GM10248 (cell line): ENCODE data around the gene PDHB.

Experiments used
- CTCF ChIA-PET: fragments of 300-600 bp; sonication (Branson Sonifier 250); formaldehyde crosslinking; extraction: SDS; loops from one replicate; lab custom pipeline; 2021; ENCODE audit warnings: antibody characterized with exemption; lab: Yijun Ruan, JAX
- POLR2A ChIA-PET: fragments of 350-650 bp; sonication (Branson Sonifier 250); formaldehyde crosslinking; extraction: SDS; loops from one replicate; lab custom pipeline; 2020; ENCODE audit warnings: antibody characterized with exemption; lab: Yijun Ruan, JAX
- DNase-seq: peaks from one replicate; pipeline ENCODE4 v3.0.0; 2012; ENCODE audit errors: extremely low spot score
- CTCF ChIP-seq: IDR thresholded peaks from 2 replicates; pipeline ENCODE4 v1.5.1; 2012; ENCODE audit warnings: mild to moderate bottlenecking, low read depth; ENCODE audit errors: extremely low read depth, missing control alignments, control extremely low read depth

PDHB gene

GRCh38 chr3:58387650-58388546, 45.7 kb downstream of the PDHB start:
- CTCF ChIA-PET, result interaction anchor here (0.7 to 1.5 kb wide), 6 partner anchors 10 to 200 kb away, joined by 3 to 7 read pairs (median 4); partner anchors contain the start of genes HTD2 and RPP14
- DNase-seq, result no peak
- no peak for TF ChIP-seq CTCF
- POLR2A ChIA-PET, result no interaction called here

DNA sequence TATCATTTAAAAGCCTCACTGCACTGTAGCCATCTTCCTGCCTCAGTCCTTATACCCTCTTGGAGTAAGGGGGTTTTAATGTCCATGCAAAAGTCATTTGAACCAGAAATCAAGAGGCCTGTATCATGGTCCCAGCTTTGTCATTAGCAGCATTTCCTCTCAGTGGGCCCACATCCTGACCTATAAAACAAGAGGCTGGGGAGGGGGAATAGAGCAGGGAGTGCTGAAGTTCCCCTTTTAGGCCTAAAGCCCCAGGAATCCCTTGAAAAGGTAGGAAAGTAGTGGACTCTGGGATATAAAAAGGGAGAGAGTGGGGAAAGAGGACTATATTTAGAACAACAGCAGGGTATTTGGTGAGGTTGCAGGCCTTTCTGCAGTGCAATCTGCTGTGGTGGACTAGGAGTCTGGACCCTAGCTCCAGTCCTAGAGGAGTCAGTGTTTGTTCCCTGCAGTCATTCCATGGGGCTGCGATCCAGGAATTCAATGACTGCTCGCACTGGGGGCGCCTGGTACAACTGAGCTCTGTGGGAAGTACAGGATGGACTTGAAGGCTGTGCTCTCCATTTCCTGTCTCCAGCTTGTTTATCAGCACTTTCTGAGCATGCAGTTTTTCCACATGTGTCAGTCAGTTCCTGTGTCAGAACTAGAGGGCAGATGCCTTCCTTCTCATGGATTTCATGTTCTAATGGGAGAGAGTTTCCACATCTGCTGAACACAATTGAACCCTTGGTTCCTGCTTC, 46.8 kb downstream of the PDHB start:
- no peak for DNase-seq
- POLR2A ChIA-PET, result no interaction called here
- no peak for TF ChIP-seq CTCF
- CTCF ChIA-PET, result interaction anchor here (0.7 to 1.3 kb wide), 3 partner anchors 8 to 199 kb away, joined by 3 to 4 read pairs (median 4); partner anchors contain the start of genes HTD2 and RPP14

DNA sequence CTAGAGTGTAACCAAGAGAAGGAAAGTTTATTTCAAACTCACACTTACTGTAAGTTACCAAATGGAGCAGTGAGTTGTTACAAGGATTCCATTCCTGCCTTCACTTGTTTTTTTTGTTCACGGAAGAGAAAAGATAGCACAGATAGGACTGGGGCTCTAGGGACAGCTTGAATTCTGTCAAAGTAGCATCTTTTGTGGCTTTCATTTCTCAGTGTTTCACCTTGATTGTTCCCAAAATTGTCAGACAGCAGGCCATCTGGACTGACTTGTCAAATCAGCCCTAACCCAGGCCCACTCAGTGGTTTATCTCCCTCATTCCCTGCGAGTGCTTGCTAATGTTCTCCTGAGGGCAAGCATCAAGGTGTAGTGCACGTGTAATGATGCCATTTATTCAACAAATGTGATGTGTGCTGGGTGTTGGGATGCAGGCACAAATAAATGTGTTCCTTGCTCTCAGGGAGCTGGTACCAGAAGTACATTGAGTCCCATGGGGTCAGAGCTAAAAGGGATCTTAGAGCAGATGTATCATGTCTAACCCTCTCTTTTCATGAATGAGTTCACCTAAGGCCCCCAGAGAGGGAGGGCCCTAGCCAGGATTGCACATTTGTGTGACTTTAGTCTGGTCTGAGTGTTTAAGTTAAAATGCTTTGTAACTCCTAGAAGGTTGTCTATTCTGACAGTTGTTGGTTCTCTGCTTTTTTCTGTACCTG, 49.1 kb downstream of the PDHB start:
- TF ChIP-seq CTCF, result no peak
- no peak for DNase-seq
- ChIA-PET CTCF (interaction anchor here (0.7 to 1.5 kb wide), 3 partner anchors 11 to 78 kb away, joined by 3 to 5 read pairs (median 3); partner anchors contain the start of genes HTD2 and RPP14), POLR2A (no interaction called here)

DNA sequence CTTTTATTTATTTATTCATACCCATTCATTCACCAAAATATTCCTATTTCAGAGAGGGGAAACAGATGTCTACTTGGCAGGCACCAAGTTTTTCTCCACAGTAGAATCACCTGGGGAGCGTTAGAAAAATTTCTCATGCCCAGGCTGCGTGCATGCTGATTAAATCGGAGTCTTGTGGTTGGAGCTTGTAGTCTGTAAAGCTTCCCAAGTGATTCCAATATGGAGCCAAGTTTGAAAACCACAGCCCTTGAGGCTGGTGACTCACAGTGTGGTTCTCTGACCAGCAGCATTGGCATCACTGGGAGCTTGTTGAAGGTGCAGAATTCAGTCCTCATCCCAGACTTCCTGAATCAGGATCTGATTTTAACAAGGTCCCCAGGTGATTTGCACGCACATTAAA, 49.7 kb downstream of the PDHB start:
- no peak for TF ChIP-seq CTCF
- DNase-seq, result no peak
- POLR2A ChIA-PET, result no interaction called here
- CTCF ChIA-PET, result interaction anchor here (0.7 to 1.5 kb wide), 2 partner anchors 26 to 77 kb away, joined by 3 to 5 read pairs; partner anchors contain the start of genes HTD2 and RPP14

DNA sequence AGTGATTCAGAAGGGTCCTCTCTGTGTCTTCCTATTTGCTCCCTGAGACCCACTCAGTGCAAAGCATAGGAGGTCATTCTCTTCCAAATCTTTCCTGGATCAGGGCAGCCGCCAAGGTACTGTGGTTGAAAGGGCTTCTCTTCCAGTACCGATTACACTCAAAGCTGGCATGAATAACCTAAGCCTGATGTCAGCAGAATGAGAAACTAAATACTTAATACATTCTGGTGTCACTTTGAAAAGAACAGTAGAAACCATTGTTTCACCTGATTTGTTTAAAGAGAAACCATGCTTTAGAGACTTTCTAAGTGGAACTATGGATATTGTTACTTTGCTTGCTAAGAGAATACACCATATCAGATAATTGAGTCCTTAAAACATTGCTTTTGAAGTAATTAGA, 50.2 kb downstream of the PDHB start:
- CTCF ChIA-PET, result interaction anchor here (1.5 kb wide), 1 partner anchor 26 kb away, joined by 5 read pairs; no protein-coding TSS in a partner anchor
- no peak for DNase-seq
- POLR2A ChIA-PET, result no interaction called here
- TF ChIP-seq CTCF, result no peak
